ENCODE results near the gene BSG.
A peak's percentile ranks its signal among the peaks of the same experiment; 100 is the strongest.

BSG gene

DNA sequence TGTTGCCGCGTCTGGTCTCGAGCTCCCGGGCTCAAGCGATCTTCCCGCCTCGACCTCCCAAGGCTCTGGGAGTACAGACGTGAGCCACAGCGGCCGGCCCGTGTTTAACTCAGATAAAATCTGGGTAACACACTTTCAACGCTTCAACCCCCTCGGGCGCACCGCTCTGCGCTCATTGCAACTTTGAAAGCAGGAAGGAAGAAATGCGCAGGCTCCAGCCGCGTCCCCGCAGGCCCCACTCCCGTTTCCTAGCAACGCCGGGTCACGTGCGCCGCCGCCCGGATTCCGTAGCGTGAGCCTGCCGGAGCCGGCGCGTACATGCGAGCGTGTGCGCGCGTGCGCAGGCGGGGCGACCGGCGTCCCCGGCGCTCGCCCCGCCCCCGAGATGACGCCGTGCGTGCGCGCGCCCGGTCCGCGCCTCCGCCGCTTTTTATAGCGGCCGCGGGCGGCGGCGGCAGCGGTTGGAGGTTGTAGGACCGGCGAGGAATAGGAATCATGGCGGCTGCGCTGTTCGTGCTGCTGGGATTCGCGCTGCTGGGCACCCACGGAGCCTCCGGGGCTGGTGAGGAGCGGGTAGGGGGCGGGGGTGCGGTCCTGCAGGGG is at the start of gene BSG:
TSS of gene BSG (plus strand) at position 457 of the 603 bp plus-strand sequence. CDS start at position 496, 39 bp downstream.
- peak; percentile 98 for DNase-seq (ENCODE audit: low spot score)

DNA sequence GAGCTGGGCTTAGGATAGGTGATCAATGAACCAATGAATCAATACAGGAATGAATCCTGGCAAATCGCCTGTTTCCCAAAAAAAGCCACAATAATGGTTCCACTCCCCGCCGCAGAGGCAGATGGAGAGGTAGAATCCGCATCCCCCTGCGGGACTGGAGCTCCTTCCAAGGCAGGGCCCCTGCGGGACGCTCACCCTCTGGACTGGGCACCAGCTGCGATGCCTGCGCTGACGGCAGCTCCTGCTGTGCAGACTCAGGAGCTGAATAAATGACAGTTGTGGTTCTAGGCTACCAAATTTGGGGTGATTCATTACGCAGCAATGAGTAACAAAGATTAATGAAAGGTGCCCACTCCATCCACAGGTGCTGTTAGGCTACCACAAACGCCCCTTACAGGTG is 49.7 kb upstream of the BSG start:
- DNase-seq (ENCODE audit: low spot score): no peak

DNA sequence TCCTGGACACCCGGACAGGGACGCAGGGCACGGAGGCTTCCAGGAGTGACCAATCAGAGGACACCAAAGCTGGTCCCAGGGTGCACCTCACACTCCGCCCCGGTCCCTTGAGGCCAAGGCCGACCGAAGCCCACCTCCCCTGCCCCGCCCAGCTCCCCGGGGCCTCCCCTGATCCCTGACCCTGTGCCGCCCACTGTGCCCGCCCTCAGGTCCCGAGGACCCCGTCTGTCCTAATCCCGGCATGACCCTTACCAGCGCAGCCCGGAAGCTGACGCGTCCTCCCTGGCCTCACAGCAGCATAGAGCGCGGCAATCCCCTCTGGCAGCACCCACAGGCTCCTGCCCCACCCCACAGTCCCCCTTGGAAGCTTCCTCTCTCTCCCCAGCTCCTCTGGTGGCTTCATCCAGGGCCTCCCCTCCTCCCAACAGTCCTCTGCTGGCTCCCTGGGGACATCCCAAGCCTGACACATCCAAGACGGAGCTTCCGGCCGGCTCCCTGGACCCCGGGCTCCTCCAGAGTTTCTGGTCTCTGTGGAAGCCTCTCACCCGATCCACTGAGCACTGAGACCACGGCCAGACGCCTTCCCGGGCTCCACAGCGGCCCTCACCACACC is 48.2 kb upstream of the BSG start:
- no peak for DNase-seq (ENCODE audit: low spot score)

DNA sequence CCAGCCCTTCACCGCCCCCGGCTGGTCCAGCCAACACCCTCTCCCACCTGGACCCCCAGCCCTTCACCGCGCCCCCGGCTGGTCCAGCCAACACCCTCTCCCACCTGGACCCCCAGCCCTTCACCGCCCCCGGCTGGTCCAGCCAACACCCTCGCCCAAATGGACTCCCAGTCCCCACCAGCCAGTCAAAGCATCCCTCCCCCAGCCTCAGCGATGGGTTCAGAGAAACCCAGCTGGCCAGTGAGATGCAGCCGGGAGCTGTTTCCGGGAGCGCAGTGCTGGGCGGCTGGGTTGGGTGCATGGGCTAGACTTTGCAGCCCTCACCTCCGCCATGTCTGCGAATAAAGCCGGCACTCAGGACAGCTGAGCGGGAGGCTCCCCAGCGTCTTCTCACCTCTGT is 47.4 kb upstream of the BSG start:
- DNase-seq (ENCODE audit: low spot score): no peak

DNA sequence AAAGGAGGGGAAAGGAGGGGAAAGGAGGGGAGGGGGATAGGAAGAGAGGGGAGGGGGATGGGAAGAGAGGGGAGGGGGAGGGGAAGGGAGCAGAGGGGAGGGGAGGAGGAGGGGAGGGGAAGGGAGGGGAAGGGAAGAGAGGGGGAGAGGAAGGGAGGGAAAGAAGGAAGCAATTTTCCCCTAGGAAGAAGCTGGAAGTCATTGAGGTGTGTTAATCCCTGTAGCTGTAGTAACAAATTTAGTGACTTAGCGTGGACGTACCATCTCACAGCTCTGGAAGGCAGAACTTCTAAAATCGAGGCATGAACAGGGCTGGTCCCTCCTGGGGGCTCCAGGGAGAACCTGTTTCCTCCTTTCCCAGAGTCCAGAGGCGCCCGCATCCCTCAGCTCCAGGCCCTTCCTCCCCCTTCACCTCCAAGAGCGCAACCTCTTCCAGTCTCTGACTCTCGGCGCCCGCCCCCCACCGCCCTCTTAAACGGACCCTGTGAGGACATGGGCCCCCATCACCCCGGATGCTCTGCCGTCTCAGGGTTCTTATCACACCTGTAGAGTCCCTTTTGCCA is 46.5 kb upstream of the BSG start:
- no peak for DNase-seq (ENCODE audit: low spot score)

DNA sequence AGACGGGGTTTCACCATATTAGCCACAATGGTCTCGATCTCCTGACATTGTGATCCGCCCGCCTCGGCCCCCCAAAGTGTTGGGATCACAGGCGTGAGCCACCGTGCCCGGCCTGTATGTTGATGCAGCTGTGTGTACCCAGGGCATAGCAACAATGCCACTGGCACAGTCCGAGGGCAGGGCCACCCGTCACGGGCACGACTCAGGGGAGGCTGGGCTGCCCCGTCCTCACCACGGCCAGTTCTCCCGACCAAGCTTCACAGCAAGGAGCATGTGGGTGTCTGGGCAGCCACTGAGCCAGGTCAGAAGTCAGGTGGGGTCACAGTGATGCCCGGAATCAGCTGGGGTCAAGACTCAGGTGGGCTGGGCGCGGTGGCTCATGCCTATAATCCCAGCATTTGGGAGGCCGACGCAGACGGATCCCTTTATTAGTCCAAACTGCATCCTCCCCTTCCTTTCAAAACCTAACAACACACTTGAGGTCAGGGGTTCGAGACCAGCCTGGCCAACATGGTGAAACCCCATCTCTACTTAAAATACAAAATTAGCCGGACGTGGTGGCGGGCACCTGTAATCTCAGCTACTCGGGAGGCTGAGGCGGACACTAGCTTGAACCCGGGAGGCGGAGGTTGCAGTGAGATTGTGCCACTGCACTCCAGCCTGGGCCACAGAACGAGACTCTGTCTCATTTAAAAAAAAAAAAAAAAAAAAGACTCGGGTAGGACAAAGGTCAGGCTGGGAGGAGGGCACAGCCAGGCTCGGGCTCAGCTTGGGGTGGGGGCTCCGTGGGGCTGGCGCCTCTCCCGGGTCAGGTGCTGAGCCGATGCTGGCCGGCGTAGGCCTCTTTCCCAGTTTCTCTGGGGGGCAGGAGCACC is 42.0 kb upstream of the BSG start:
- DNase-seq (ENCODE audit: low spot score): no peak

DNA sequence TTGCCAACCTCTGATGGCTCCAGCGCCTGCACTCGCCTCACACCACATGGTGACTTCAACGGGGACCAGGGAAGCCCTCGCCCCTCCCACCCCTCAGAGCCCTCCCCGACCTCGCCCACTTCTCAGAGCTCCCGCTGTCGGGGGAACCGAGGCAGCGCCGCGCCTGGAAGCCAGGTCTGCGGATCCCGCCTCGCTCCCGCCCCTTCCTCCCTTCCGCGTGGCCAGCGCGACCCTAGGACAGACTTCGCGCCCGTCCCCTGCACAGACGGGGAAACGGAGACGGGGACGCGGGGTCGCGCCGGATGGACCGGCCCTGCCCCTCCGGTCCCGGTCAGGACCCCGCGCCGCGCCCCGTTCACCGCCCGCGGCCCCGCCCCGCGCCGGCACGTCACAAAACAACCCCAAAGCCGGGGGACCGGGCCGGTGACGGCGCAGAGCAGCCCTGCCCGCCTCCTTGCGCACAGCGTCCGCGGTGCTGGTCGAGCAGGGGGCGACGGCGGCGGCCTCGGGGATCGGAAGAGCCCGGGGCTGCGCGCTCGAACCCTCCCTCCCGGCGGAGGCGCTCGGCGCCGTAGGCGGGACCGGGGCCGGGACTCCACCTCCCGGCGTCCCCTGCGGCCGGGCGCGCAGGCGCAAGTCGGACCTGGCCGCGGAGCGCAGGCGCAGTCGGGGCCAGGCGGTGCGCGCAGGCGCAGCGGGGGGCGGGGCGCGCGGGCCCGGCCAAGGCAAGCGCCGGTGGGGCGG is 41.2 kb upstream of the BSG start:
- peak; percentile 77 for DNase-seq (ENCODE audit: low spot score)

DNA sequence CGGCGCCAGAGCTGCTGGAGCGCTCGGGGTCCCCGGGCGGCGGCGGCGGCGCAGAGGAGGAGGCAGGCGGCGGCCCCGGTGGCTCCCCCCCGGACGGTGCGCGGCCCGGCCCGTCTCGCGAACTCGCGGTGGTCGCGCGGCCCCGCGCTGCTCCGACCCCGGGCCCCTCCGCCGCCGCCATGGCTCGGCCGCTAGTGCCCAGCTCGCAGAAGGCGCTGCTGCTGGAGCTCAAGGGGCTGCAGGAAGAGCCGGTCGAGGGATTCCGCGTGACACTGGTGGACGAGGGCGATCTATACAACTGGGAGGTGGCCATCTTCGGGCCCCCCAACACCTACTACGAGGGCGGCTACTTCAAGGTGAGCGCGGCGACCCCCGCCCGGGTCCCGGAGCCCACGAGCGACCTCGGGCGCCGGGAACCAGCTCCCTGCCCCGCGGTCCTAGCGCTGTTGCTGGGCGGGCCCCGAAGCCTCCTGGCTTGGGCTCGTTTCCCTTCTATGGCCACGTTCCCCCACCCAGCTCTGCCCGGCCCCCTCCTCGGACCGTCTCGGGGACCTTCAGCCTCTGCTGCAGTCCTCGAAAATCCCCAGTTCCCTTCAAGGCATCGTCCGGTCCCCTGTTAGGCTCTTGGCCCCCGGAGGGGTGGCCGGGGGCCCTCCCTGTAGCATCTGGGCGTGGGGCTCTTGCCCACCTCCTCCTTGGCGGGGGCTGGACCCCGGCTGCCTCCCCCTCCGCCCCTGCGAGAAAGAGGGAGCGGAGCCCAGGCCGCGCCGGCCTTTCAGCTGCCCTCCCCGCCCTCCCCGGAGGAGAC is 40.4 kb upstream of the BSG start, which contains the start of gene CDC34:
TSS of gene CDC34 (plus strand) at position 8 of the 808 bp plus-strand sequence. CDS start at position 180, 172 bp downstream.
- no peak for DNase-seq (ENCODE audit: low spot score)

DNA sequence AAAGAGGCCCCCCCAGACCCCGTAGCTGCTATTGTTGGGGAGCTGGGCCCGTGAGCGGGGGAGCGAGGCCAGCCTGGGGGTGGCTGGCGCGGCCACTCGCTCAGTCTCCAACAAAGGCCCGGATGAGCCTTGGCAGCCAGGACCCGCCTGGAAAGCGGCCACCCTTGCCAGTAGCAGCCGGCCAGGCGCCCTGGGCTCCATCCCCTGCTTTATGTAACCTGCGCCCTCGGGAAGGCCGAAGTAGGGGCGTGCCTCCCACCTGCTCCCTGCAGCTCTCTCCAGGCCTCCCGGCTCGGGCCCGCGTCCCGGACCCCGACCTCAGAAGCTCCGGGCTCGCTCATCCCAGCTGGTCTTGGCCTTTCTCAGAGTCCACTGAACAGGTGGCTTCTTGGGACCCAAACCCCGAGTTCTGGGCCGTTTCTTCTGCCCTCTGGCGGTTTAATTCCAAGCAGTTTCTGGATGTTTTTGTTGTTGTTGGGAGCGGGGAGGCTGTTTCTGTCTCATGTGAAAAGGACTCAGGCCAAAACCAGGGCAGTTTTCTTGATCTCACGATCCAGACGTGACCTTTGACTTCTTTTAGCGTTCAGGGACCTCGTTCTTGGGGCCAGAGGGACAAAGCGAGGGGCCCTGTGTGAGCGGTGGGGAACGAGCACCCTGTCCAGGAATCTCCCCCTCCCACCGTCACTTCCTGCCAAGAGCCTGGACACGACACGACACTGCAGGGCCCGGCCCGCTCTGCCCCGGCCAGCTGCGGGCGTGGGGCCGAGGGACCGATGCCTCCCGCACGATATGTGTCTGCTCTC is 39.6 kb upstream of the BSG start:
- DNase-seq (ENCODE audit: low spot score): peak; percentile 78

DNA sequence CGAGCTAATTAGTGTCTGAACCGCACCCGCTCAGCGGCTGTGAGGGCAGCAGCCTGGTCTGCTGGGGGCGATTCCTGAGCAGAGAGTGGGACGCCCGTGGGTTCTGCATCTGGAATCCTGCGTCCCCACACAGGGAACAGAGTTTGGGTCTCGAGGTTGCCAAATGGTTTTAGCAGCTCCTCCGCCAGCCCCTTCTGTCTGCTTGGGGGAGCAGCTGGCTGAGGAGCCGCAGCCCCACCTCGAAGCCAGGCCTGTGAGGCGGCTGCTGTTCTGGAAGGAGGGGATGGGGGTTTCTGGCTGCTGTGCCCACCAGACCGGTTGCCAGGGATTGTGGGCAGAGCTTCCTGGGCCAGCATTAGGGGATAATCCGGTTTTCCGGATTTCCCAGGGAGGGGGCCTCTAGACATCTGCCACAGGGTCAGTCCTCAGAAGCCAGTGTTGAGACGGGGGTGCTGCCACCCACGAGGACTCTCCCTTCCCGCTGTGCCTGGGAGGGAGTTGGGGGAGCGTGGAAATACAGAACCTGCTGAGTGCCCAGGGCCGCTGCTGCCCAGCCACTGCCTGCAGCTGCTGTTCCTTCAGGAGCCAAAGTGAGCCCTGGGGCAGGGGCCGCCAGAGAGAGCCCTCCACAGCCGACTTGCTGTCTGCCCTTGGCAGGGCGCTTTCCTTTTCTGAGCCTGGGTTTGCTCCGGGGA is 38.9 kb upstream of the BSG start:
- DNase-seq (ENCODE audit: low spot score): no peak

DNA sequence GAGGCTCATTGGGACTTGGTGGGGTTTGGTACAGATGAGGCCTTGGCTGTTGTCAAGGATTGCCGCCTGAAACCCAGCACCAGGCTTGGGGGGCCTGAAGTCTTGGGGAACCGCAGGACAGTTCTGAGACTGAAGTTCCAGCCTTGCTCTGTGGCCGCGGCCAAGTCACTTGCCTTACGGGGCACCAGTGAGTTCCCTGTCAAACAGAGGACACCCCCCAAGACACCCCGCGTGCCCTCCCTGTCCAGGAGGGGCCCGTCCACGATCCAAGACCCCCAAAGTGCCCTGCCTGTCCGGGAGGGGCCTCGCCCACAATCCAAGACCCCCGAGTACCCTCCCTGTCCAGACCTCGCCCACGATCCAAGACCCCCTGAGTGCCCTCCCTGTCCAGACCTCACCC is 38.3 kb upstream of the BSG start:
- DNase-seq (ENCODE audit: low spot score): no peak

DNA sequence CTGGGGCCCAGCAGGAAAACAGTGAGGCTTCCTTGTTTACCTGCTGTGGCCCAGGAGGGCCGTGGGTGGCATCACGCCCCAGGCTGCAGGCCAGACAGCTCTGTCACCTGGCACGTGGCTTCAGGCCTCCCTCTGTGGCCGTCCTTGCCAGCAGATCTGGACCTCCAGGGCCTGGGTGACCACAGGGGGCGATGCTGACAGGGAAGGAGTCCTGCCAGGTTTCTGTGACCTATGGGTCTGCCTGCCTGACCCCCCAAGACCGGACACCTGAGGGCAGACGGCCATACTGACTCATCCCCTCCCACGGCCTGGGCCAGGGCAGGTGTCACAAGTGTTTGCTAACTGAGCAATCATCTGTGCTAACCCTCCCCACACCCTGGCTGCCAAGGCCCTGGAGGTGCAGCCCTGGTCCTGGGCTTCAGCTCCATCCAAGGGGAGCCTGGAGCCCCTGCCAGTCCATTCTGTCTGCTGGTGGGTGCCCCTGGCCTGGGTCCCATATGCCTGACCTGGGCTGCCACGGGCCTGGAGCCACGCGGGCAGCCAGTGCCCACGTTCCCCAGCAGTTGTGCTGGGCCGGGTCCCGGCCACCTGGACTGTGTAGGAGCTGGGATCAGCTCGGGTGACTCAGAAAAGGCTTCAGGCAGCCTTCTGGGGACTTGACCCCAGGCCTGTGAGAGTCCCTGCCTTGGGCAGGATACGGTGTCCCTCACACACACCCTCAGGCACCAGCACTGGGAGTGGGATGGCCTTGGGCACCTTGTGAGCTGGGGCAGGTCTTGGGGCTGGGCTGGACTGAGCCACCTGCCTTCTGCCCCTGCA is 37.2 kb upstream of the BSG start:
- DNase-seq (ENCODE audit: low spot score): no peak

DNA sequence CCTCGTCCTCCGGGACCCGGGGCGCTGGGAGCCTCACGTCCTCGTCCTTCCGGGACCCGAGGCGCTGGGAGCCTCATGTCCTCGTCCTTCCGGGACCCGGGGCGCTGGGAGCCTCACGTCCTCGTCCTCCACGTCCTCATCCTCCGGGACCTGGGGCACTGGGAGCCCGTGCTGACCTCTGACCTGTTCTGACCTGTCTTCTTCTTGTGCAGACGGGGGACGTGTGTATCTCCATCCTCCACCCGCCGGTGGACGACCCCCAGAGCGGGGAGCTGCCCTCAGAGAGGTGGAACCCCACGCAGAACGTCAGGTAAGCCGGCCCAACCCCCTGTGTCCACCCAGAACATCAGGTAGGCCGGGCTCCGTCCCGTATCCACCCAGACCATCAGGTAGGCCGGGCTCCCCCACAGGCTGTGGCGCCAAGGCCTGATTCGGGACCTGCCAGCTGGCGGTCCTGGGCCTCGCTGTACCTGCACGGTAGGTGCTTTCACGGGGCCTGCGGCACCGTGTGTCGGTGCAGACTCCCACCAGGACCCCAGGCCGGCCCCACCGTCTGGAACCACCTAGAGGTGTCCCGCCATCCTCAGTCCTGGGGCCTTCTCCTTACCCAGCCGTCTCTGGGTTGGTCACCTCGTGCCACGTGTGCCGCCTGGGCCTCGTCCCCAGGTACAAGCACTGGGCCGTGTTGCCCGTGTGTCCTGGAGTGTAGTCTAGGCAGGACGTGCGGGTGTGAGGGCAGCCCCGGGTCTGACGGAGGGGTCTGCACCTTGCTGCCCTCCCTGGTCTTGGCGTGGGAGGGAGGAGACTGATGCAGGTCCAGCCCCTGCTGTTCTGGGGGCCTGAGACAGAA is 36.1 kb upstream of the BSG start:
- DNase-seq (ENCODE audit: low spot score): no peak

DNA sequence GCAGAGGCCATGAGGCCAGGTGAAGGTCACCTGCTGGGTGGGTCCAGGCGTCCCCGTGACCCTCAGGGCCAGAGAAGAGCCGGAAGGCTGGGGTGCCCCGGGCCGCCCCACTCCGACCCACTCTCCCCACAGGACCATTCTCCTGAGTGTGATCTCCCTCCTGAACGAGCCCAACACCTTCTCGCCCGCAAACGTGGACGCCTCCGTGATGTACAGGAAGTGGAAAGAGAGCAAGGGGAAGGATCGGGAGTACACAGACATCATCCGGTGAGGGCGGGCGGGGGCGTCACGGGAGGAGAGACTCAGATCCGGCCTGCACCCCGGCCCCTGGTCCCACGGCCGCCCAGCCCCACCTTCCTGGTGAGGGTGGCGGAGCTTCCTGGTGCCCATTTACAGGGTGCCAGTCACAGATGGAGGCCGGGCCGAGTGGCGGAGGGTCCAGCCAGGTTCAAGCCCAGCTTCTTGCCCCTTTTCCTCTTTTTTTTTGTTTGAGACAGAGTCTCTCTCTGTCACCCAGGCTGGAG is 35.5 kb upstream of the BSG start:
- DNase-seq (ENCODE audit: low spot score): no peak

DNA sequence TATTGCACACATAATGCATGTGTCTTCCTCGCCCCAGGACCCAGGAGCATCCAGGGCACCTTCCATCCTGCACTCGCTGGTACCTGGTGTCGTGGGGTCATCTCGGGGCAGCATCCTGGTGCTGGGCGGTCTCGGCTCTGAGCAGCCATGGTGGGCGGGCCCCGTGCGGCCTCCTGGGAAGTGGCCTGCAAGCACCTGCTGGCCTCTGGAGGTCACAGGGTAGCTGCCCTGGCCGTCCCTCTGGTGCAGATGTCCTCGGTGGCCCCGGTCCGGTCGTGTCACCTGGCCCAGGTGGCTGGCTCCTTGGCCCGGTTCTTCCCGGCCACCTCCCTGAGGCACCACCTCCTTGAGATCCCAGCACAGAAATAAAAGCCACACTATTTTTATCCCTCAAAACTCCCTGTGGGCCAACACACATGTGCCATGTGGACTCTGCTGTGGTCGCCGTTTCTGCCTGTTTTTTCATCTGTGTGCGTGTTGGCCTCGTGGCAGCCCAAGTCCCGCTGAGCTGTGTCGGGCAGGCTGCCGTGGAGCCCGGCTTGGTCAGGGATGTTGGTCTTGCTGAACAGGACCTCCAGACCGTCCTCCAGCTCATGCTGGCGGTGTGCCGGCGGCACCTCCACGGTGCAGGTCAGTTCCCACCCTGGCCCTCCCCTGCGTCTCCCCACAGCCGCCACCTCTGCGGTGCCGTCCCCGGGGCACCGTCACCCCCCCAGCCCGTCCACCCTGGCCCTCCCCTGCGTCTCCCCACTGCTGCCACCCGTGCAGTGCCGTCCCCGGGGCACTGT is 33.6 kb upstream of the BSG start:
- DNase-seq (ENCODE audit: low spot score): no peak

DNA sequence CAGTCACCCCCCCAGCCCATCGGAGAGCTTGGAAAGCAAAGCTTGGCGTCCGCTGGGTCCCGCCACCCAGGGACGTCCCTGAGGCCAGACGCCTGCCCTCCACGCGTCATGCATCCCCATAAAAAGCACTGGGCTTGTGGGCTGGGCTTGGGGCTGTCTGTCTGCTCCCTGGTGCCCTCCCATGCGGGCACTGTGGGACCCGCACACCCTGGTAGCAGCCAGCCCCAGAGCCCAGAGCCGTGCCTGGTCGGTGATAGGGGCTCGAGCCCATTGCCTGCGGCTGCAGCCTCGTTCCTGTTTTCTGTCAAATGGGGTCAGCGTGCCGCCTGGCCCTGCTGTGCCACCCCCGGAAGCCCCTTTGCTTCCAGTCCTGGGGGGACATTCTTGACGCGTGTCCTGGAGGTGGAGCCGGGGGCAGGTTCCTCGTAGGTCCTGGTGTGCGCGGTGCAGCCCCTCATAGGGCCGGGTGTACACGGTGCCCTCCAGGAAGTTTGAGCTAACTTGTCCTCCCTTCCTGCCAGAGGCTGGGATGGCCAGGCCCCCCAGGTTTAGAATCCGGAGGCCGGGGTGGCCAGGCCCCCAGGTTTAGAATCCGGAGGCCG is 32.9 kb upstream of the BSG start:
- DNase-seq (ENCODE audit: low spot score): no peak
